HG03135 (cell line): ENCODE results near the gene ABLIM2.

ENCODE experiments used
- ATAC-seq: cut with Tn5 transposase; IDR thresholded peaks from one replicate; pipeline ENCODE4 v1.9.1; 2021; ENCODE audit warnings: mild to moderate bottlenecking, moderate library complexity; ENCODE audit not compliant: unreplicated experiment

ABLIM2 gene

GRCh38 chr4:8123389-8123788 lies 35.2 kb downstream of the ABLIM2 start:
- no peak for ATAC-seq

GRCh38 chr4:8122746-8123145 lies 35.9 kb downstream of the ABLIM2 start:
- no peak for ATAC-seq

- no peak for ATAC-seq
These were observed 37.2 kb downstream of the ABLIM2 start for GRCh38 chr4:8121292-8122015.

- ATAC-seq: no peak
These were observed 38.1 kb downstream of the ABLIM2 start for GRCh38 chr4:8120501-8120900.

GRCh38 chr4:8119877-8120276 lies 38.7 kb downstream of the ABLIM2 start:
- ATAC-seq: no peak

GRCh38 chr4:8118531-8118930 lies 40.1 kb downstream of the ABLIM2 start:
- no peak for ATAC-seq

- no peak for ATAC-seq
These were observed 40.6 kb downstream of the ABLIM2 start for GRCh38 chr4:8118035-8118434.

- no peak for ATAC-seq
These were observed 41.3 kb downstream of the ABLIM2 start for GRCh38 chr4:8117278-8117682.

GRCh38 chr4:8115916-8116315 lies 42.7 kb downstream of the ABLIM2 start:
- no peak for ATAC-seq

- ATAC-seq: no peak
These were observed 43.5 kb downstream of the ABLIM2 start for GRCh38 chr4:8115203-8115520.

- no peak for ATAC-seq
These were observed 44.0 kb downstream of the ABLIM2 start for GRCh38 chr4:8114456-8115202.

- no peak for ATAC-seq
These were observed 44.8 kb downstream of the ABLIM2 start for GRCh38 chr4:8113611-8114377.

GRCh38 chr4:8112672-8113071 lies 45.9 kb downstream of the ABLIM2 start:
- ATAC-seq: no peak

- no peak for ATAC-seq
These were observed 46.5 kb downstream of the ABLIM2 start for GRCh38 chr4:8112036-8112576.

- no peak for ATAC-seq
These were observed 48.3 kb downstream of the ABLIM2 start for GRCh38 chr4:8110071-8110986.

- ATAC-seq: no peak
These were observed 49.1 kb downstream of the ABLIM2 start for GRCh38 chr4:8109406-8110065.

GRCh38 chr4:8108991-8109390 lies 49.6 kb downstream of the ABLIM2 start:
- ATAC-seq: no peak

- no peak for ATAC-seq
These were observed 50.4 kb downstream of the ABLIM2 start for GRCh38 chr4:8108261-8108660.

- ATAC-seq: no peak
These were observed 51.4 kb downstream of the ABLIM2 start for GRCh38 chr4:8107146-8107657.
